H1 (cell line): ENCODE results near the gene MLF1. TPM values are rescaled to one million over a fixed set of nuclear protein-coding genes. Genes with fewer than 3 reads are reported as not detected.

Experiments used
- CTCF ChIA-PET: fragments of 300-600 bp; sonication (Branson Sonifier 250); formaldehyde crosslinking; loops from one replicate; lab custom pipeline; 2021; ENCODE audit not compliant: partially characterized antibody; lab: Charles Lee
- POLR2A ChIA-PET: fragments of 300-600 bp; sonication (Branson Sonifier 250); formaldehyde crosslinking; loops from one replicate; lab custom pipeline; 2021; ENCODE audit warnings: inconsistent platforms; ENCODE audit not compliant: partially characterized antibody; lab: Charles Lee
- DNase-seq, 2 experiments: peaks; one replicate each; pipeline versions ENCODE4 v3.0.0 to v3.0.0-alpha.2; 2010 to 2022; ENCODE audit warnings: low spot score in 2 of 2, low read depth in 1 of 2, mixed read lengths in 1 of 2
- FAIRE-seq: peaks from 2 replicates; lab custom pipeline; 2011; peaks lifted over from hg19 to GRCh38; lab: Jason Lieb, UNC
- H2AFZ ChIP-seq: 2 replicates; pipeline ENCODE4 v1.8.1; 2012; ENCODE audit warnings: low read length, inconsistent platforms
- H2AK5ac ChIP-seq: 2 replicates; pipeline ENCODE4 v1.6.1; 2013; ENCODE audit warnings: low read depth, low read length
- H2BK120ac ChIP-seq: replicated peaks from 2 replicates; pipeline ENCODE3; 2013; ENCODE audit warnings: low read depth, low read length, inconsistent platforms
- H2BK12ac ChIP-seq: 2 replicates; pipeline ENCODE4 v1.6.1; 2013; ENCODE audit warnings: low read depth, low read length
- H2BK15ac ChIP-seq: 2 replicates; pipeline ENCODE4 v1.6.1; 2013; ENCODE audit warnings: low read length
- H2BK20ac ChIP-seq: 2 replicates; pipeline ENCODE4 v1.6.1; 2013; ENCODE audit warnings: low read length
- H2BK5ac ChIP-seq: 2 replicates; pipeline ENCODE4 v1.6.1; 2013; ENCODE audit warnings: low read depth, low read length
- H3K14ac ChIP-seq: 2 replicates; pipeline ENCODE4 v1.6.1; 2013; ENCODE audit warnings: inconsistent platforms; ENCODE audit not compliant: insufficient read length
- H3K18ac ChIP-seq: 2 replicates; pipeline ENCODE4 v1.6.1; 2013; ENCODE audit warnings: low read length; ENCODE audit errors: extremely low read depth
- H3K23ac ChIP-seq: 2 replicates; pipeline ENCODE4 v1.6.1; 2013; ENCODE audit warnings: inconsistent platforms; ENCODE audit not compliant: insufficient read length
- H3K23me2 ChIP-seq: 2 replicates; pipeline ENCODE4 v1.6.1; 2013; ENCODE audit warnings: low read depth, low read length
- H3K27ac ChIP-seq: 2 replicates; pipeline ENCODE4 v1.6.1; 2011; ENCODE audit warnings: low read depth, low read length, inconsistent platforms
- H3K27me3 ChIP-seq, 4 experiments: replicated peaks in 1 of 4; 1 replicate in 1 of 4; 2 replicates in 3 of 4; pipeline versions ENCODE4 v1.6.1 to v1.8.1; 2011 to 2013; ENCODE audit warnings: low read length in 3 of 4, mild to moderate bottlenecking in 3 of 4, inconsistent platforms in 2 of 4, mixed read lengths in 2 of 4, moderate library complexity in 1 of 4; ENCODE audit not compliant: control insufficient read depth in 3 of 4, insufficient read depth in 3 of 4; ENCODE audit errors: extremely low read depth in 1 of 4
- H3K36me3 ChIP-seq, 4 experiments: 2 replicates each; pipeline versions ENCODE4 v1.6.1 to v1.8.1; 2011 to 2013; ENCODE audit warnings: mild to moderate bottlenecking in 4 of 4, low read length in 3 of 4, moderate library complexity in 2 of 4, control low read depth in 1 of 4, inconsistent platforms in 1 of 4; ENCODE audit not compliant: insufficient read depth in 4 of 4, control insufficient read depth in 2 of 4
- H3K4ac ChIP-seq: replicated peaks from 2 replicates; pipeline ENCODE3; 2013; ENCODE audit warnings: low read length, low read depth, mixed read lengths, inconsistent platforms; ENCODE audit not compliant: insufficient read length
- H3K4me1 ChIP-seq, 4 experiments: replicated peaks in 1 of 4; 1 replicate in 1 of 4; 2 replicates in 3 of 4; pipeline versions ENCODE4 v1.6.1 to v1.8.1; 2011 to 2013; ENCODE audit warnings: low read length in 3 of 4, inconsistent platforms in 2 of 4, mixed read lengths in 1 of 4; ENCODE audit not compliant: insufficient read depth in 4 of 4, control insufficient read depth in 3 of 4
- H3K4me2 ChIP-seq, 2 experiments: 2 replicates each; pipeline versions ENCODE4 v1.6.1 to v1.8.1; 2011 to 2013; ENCODE audit warnings: low read depth in 2 of 2, low read length in 2 of 2, control low read depth in 1 of 2, inconsistent platforms in 1 of 2, mild to moderate bottlenecking in 1 of 2; ENCODE audit not compliant: insufficient read depth in 1 of 2
- H3K4me3 ChIP-seq, 4 experiments: fragments of 200-600, 300-600 bp in 1 of 4; sonication (generic), shearing (Covaris generic), sonication (Bioruptor Twin) in 1 of 4; 2 replicates each; pipeline versions ENCODE4 v1.5.1 to v1.8.1; 2011 to 2016; ENCODE audit warnings: low read length in 4 of 4, low read depth in 3 of 4, control low read depth in 2 of 4, inconsistent platforms in 2 of 4, mild to moderate bottlenecking in 2 of 4, mixed read lengths in 1 of 4, moderate library complexity in 1 of 4; ENCODE audit not compliant: insufficient read depth in 2 of 4; ENCODE audit errors: extremely low read depth in 1 of 4
- H3K56ac ChIP-seq: replicated peaks from 2 replicates; pipeline ENCODE3; 2013; ENCODE audit warnings: low read depth, mild to moderate bottlenecking, mixed read lengths, low read length, inconsistent platforms; ENCODE audit not compliant: insufficient read length
- H3K79me1 ChIP-seq: 2 replicates; pipeline ENCODE4 v1.6.1; 2013; ENCODE audit warnings: low read depth, low read length, control low read depth
- H3K79me2 ChIP-seq, 2 experiments: 2 replicates each; pipeline versions ENCODE4 v1.6.1 to v1.8.1; 2012 to 2013; ENCODE audit warnings: low read length in 2 of 2, mild to moderate bottlenecking in 2 of 2, inconsistent platforms in 1 of 2; ENCODE audit not compliant: insufficient read depth in 2 of 2, control insufficient read depth in 1 of 2
- H3K9ac ChIP-seq, 4 experiments: replicated peaks in 1 of 4; 1 replicate in 1 of 4; 2 replicates in 3 of 4; pipeline versions ENCODE4 v1.6.1 to v1.8.1; 2011 to 2013; ENCODE audit warnings: low read depth in 3 of 4, low read length in 3 of 4, control low read depth in 2 of 4, mild to moderate bottlenecking in 2 of 4, moderate library complexity in 2 of 4, inconsistent platforms in 1 of 4; ENCODE audit errors: extremely low read depth in 1 of 4
- H3K9me3 ChIP-seq, 2 experiments: 2 replicates each; pipeline versions ENCODE4 v1.6.1 to v1.8.1; 2012 to 2013; ENCODE audit warnings: mild to moderate bottlenecking in 2 of 2, moderate library complexity in 2 of 2, control low read depth in 1 of 2, inconsistent platforms in 1 of 2, low read depth in 1 of 2, low read length in 1 of 2, mixed read lengths in 1 of 2; ENCODE audit not compliant: insufficient read depth in 2 of 2
- H4K20me1 ChIP-seq, 2 experiments: replicated peaks in 1 of 2; 2 replicates each; pipeline versions ENCODE3 to v1.8.1; 2011 to 2013; ENCODE audit warnings: inconsistent platforms in 2 of 2, low read length in 2 of 2, mild to moderate bottlenecking in 1 of 2; ENCODE audit not compliant: insufficient read depth in 2 of 2, control insufficient read depth in 1 of 2
- H4K5ac ChIP-seq: 2 replicates; pipeline ENCODE4 v1.6.1; 2013; ENCODE audit warnings: low read length, low read depth, mixed read lengths, inconsistent platforms; ENCODE audit not compliant: insufficient read length
- H4K8ac ChIP-seq: 2 replicates; pipeline ENCODE4 v1.8.0; 2013; ENCODE audit warnings: mild to moderate bottlenecking, moderate library complexity, low read length, inconsistent platforms; ENCODE audit not compliant: insufficient read depth; ENCODE audit errors: extremely low read depth
- H4K91ac ChIP-seq: replicated peaks from 2 replicates; pipeline ENCODE3; 2013; ENCODE audit warnings: low read length, mixed read lengths, inconsistent platforms; ENCODE audit not compliant: insufficient read length
- CBX5 ChIP-seq: fragments of 300-800, 300-1000 bp; sonication (generic); IDR thresholded peaks from 2 replicates; pipeline ENCODE4 v1.7.1; 2016; ENCODE audit warnings: antibody characterized with exemption, low read length, low read depth
- CREB1 ChIP-seq: IDR thresholded peaks from 2 replicates; pipeline ENCODE4 v1.6.1; 2012; ENCODE audit warnings: inconsistent platforms
- EZH2 ChIP-seq: fragments of 200-600 bp; sonication (generic); IDR thresholded peaks from 2 replicates; pipeline ENCODE4 v1.7.1; 2012; ENCODE audit warnings: low read depth, mild to moderate bottlenecking, moderate library complexity, low read length, inconsistent platforms; ENCODE audit not compliant: severe bottlenecking
- GTF2F1 ChIP-seq: IDR thresholded peaks from 2 replicates; pipeline ENCODE4 v1.6.1; 2012; ENCODE audit warnings: low read depth, low read length, improper control_type of control experiment, borderline replicate concordance
- HDAC6 ChIP-seq: IDR thresholded peaks from one replicate; pipeline ENCODE4 v1.7.1; 2012; ENCODE audit warnings: low read depth, mild to moderate bottlenecking, inconsistent platforms, low read length, moderate library complexity
- JUN ChIP-seq: IDR thresholded peaks from 2 replicates; pipeline ENCODE4 v1.6.1; 2011; ENCODE audit warnings: low read depth, mild to moderate bottlenecking, improper control_type of control experiment, low read length
- POLR2AphosphoS5 ChIP-seq: IDR thresholded peaks from 2 replicates; pipeline ENCODE4 v1.6.1; 2011; ENCODE audit warnings: low read depth, low read length
- RNF2 ChIP-seq: fragments of 200-900, 300-1000 bp; sonication (generic); IDR thresholded peaks from 2 replicates; pipeline ENCODE4 v1.7.1; 2016; ENCODE audit warnings: borderline replicate concordance, low read depth, mild to moderate bottlenecking, antibody characterized with exemption, low read length; ENCODE audit not compliant: poor library complexity, severe bottlenecking; ENCODE audit errors: missing control alignments
- SRF ChIP-seq: IDR thresholded peaks from 2 replicates; pipeline ENCODE4 v1.6.1; 2011; ENCODE audit warnings: mild to moderate bottlenecking, low read depth, low read length, moderate library complexity
- TAF7 ChIP-seq: optimal IDR thresholded peaks from 2 replicates; pipeline ENCODE3; 2011; ENCODE audit warnings: low read depth, mild to moderate bottlenecking, inconsistent platforms, low read length, moderate library complexity, borderline replicate concordance
- TCF12 ChIP-seq: IDR thresholded peaks from 2 replicates; pipeline ENCODE4 v1.6.1; 2011; ENCODE audit warnings: low read depth, mild to moderate bottlenecking, low read length
- WGBS, 2 experiments: shearing (Covaris generic) in 1 of 2; methylation state at CpG; one replicate each; pipeline versions ENCODE4 v1.1.6 to v1.1.7; 2013 to 2015; ENCODE audit warnings: low lambda C conversion rate in 2 of 2, mixed read lengths in 2 of 2, inconsistent platforms in 1 of 2, low coverage in 1 of 2, missing lambda C conversion rate in 1 of 2; ENCODE audit not compliant: insufficient replicate concordance in 2 of 2, insufficient coverage in 1 of 2, insufficient read length in 1 of 2; ENCODE audit errors: extremely low coverage in 1 of 2, missing lambda C conversion rate in 1 of 2; 5-methylcytosine and 5-hydroxymethylcytosine counted together
- polyA plus RNA-seq, 7 experiments: library from polyadenylated mRNA; depleted of rRNA in 3 of 7; stranded (reverse) in 5 of 7; unstranded in 2 of 7; fragments of >200 nt in 5 of 7; fragments of 200-250 nt in 2 of 7; gene quantifications; 1 replicate in 5 of 7; 2 replicates in 1 of 7; 4 replicates in 1 of 7; pipeline versions ENCODE4 v1.2.1 to v1.2.3, GENCODE V29; 2011 to 2013; ENCODE audit warnings: missing spikeins in 2 of 7, mixed read lengths in 2 of 7
- total RNA-seq: library from RNA; stranded (reverse); fragmentation: NEBNext Ultra II Directional; extraction: Animal tissue kit (Norgen Biotek cat#: 25700); gene quantifications from 2 replicates; pipeline ENCODE4 v1.2.1, GENCODE V29; 2021

MLF1 gene
- total and polyA plus RNA-seq, 2 of the 8 experiments (the other 6 are each of a cell fraction or from before 2014, with no cell fraction given), result 13.4 to 48.9 TPM

- H2BK15ac ChIP-seq, result no peak overlapping the region
Measured at GRCh38 chr3:158535918-158536317, 35.1 kb upstream of the MLF1 start.

More at GRCh38 chr3:158535918-158536317, 35.1 kb upstream of the MLF1 start:
- Histone ChIP-seq H4K5ac (no peak overlapping the region), H4K8ac (no peak overlapping the region), H3K79me2 (no peaks in the 10 kb centered on the region), H3K79me1 (no peaks in the 10 kb centered on the region), H3K56ac (no peak overlapping the region), H2BK12ac (no peak overlapping the region), H3K14ac (no peak overlapping the region), H3K4ac (no peak overlapping the region), H3K27me3 (no peaks in the 10 kb centered on the region), H3K9ac (no peak overlapping the region), H2AK5ac (no peak overlapping the region), H3K4me1 (no peaks in the 10 kb centered on the region), H3K23ac (no peak overlapping the region), H3K4me3 (no peak overlapping the region), H4K91ac (no peak overlapping the region), H3K4me2 (no peak overlapping the region), H3K27ac (no peak overlapping the region), H3K9me3 (no peaks in the 10 kb centered on the region), H2BK20ac (no peak overlapping the region), H2AFZ (no peak overlapping the region), H3K23me2 (no peaks in the 10 kb centered on the region), H2BK120ac (no peak overlapping the region), H4K20me1 (no peaks in the 10 kb centered on the region), H3K36me3 (no peaks in the 10 kb centered on the region), H2BK5ac (no peak overlapping the region), H3K18ac (no peak overlapping the region)
- ChIA-PET POLR2A (no interaction called here), CTCF (interaction anchor here (0.8 kb wide), 1 partner anchor 108 kb away, joined by 3 read pairs; the partner anchor contains the start of gene GFM1)
- no peak for TF ChIP-seq SRF
- no peak for TF ChIP-seq HDAC6
- TF ChIP-seq TCF12, result no peak
- no peak for TF ChIP-seq GTF2F1
- no peak for TF ChIP-seq CBX5
- TF ChIP-seq TAF7, result no peak
- TF ChIP-seq JUN, result no peak
- no peak for TF ChIP-seq RNF2
- no peak for TF ChIP-seq CREB1
- no peak for TF ChIP-seq EZH2
- no peak for TF ChIP-seq POLR2AphosphoS5
- FAIRE-seq, result no peak
- 87% methylated on average over 2 of the region's 2 CpGs; no CpG with 5 or more reads in 1 of the 2 experiments for WGBS, 2 experiments
- no peak for DNase-seq
